Measurements from ENCODE around the gene MN1.

- TF ChIP-seq CTCF (conservative IDR thresholded peaks at IDR 0.05; ENCODE audit: low read depth, low read length) (no peak), CEBPB (IDR thresholded peaks at IDR 0.05; ENCODE audit: low read depth, low read length) (no peak), MAZ (IDR thresholded peaks at IDR 0.05; ENCODE audit: borderline replicate concordance, low read depth, low read length) (no peak), POLR2A (IDR thresholded peaks at IDR 0.05; ENCODE audit: low read depth, low read length) (no peak), CHD1 (IDR thresholded peaks at IDR 0.05; ENCODE audit: low read depth, low read length) (no peak), MAFK (IDR thresholded peaks at IDR 0.05; ENCODE audit: low read depth, low read length) (no peak), MXI1 (IDR thresholded peaks at IDR 0.05; ENCODE audit: borderline replicate concordance, low read depth, low read length) (no peak), RAD21 (IDR thresholded peaks at IDR 0.05; ENCODE audit: low read length) (no peak), NFE2L2 (IDR thresholded peaks at IDR 0.05; ENCODE audit: low read depth, low read length) (no peak), RFX5 (IDR thresholded peaks at IDR 0.05; ENCODE audit: low read depth, low read length) (no peak), USF2 (IDR thresholded peaks at IDR 0.05; ENCODE audit: low read depth, low read length) (no peak), SMC3 (IDR thresholded peaks at IDR 0.05; ENCODE audit: low read depth, low read length) (no peak), RCOR1 (IDR thresholded peaks at IDR 0.05; ENCODE audit: insufficient replicate concordance, low read length) (no peak)
Measured at GRCh38 chr22:27746918-27747317, 54.6 kb downstream of the MN1 start.
